DOHH2 (cell line): ENCODE data around the gene ZMIZ1.

ENCODE experiments used
- H3F3A ChIP-seq: fragments of 200-600 bp; sonication (generic), shearing (Covaris generic); 2 replicates; pipeline ENCODE4 v1.6.0; 2016; ENCODE audit warnings: antibody characterized with exemption, mild to moderate bottlenecking; ENCODE audit not compliant: control insufficient read depth, insufficient read depth
- H3K27ac ChIP-seq: fragments of 200-600 bp; sonication (generic); 2 replicates; pipeline ENCODE4 v1.5.1; 2014; ENCODE audit warnings: low read depth, mild to moderate bottlenecking, low read length, moderate library complexity
- H3K27me3 ChIP-seq: fragments of 200-600 bp; sonication (generic); 2 replicates; pipeline ENCODE4 v1.6.1; 2014; ENCODE audit warnings: mild to moderate bottlenecking, low read length, mixed read lengths; ENCODE audit not compliant: control insufficient read depth
- H3K36me3 ChIP-seq: fragments of 200-600 bp; sonication (generic); 2 replicates; pipeline ENCODE4 v1.6.1; 2014; ENCODE audit warnings: mild to moderate bottlenecking, low read length, moderate library complexity, mixed read lengths; ENCODE audit not compliant: control insufficient read depth
- H3K4me1 ChIP-seq: fragments of 200-600 bp; sonication (generic); 2 replicates; pipeline ENCODE4 v1.6.1; 2014; ENCODE audit warnings: mild to moderate bottlenecking, low read length, mixed read lengths; ENCODE audit not compliant: control insufficient read depth
- H3K4me2 ChIP-seq: fragments of 200-600 bp; sonication (generic); 2 replicates; pipeline ENCODE4 v1.6.0; 2014; ENCODE audit warnings: mild to moderate bottlenecking, low read length, moderate library complexity
- H3K4me3 ChIP-seq: fragments of 200-600 bp; sonication (generic); 2 replicates; pipeline ENCODE4 v1.5.1; 2014; ENCODE audit warnings: mild to moderate bottlenecking, low read length, mixed read lengths
- H3K79me2 ChIP-seq: fragments of 200-600 bp; sonication (generic); 2 replicates; pipeline ENCODE4 v1.6.1; 2014; ENCODE audit warnings: mild to moderate bottlenecking, low read length, mixed read lengths; ENCODE audit not compliant: control insufficient read depth
- H3K9me2 ChIP-seq: fragments of 200-600 bp; sonication (generic); replicated peaks from 2 replicates; pipeline ENCODE4 v1.6.1; 2014; ENCODE audit warnings: mild to moderate bottlenecking, low read length, mixed read lengths; ENCODE audit not compliant: control insufficient read depth
- H3K9me3 ChIP-seq: fragments of 200-600 bp; sonication (generic); 2 replicates; pipeline ENCODE4 v1.6.1; 2014; ENCODE audit warnings: antibody characterized with exemption, low read length, mixed read lengths; ENCODE audit not compliant: control insufficient read depth, insufficient read depth
- H4K20me1 ChIP-seq: fragments of 200-600 bp; sonication (generic); 2 replicates; pipeline ENCODE4 v1.6.0; 2014; ENCODE audit warnings: low read depth, mild to moderate bottlenecking, antibody characterized with exemption, low read length, moderate library complexity; ENCODE audit not compliant: control insufficient read depth, insufficient read depth
- EZH2phosphoT487 ChIP-seq: fragments of 200-600 bp; sonication (generic); IDR thresholded peaks from 2 replicates; pipeline ENCODE4 v1.6.1; 2017; ENCODE audit warnings: borderline replicate concordance, mild to moderate bottlenecking, antibody characterized with exemption, low read length, moderate library complexity, mixed read lengths
- TF ChIP-seq, protein P1 (sequence below): fragments of 200-600 bp; sonication (generic); IDR thresholded peaks from one replicate; pipeline ENCODE4 v1.5.1; 2014; ENCODE audit warnings: antibody characterized with exemption, mild to moderate bottlenecking, low read depth, low read length; ENCODE audit not compliant: poor library complexity, severe bottlenecking

ZMIZ1 gene

DNA sequence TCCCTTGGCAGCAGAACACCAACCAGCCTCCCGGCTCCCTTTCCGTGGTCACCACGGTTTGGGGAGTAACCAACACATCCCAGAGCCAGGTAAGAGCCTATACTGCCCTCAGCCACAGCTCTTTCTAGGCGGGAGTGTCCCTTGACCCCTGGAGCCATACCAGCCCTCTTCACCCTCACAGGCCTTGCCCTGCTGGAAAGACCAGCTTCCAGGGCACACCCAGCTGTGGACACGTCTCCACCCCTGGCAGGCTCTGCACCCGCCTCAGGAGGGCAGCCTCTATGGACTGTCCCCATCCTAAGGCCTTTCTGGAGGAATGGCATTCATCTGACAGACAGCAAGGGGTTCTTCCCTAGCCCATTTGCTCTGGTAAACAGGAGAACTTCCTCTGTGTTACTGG, 221.0 kb downstream of the ZMIZ1 start:
- H3K79me2 ChIP-seq, result peaks cover 9% of the 10 kb centered on the region
- TF ChIP-seq, protein P1, sequence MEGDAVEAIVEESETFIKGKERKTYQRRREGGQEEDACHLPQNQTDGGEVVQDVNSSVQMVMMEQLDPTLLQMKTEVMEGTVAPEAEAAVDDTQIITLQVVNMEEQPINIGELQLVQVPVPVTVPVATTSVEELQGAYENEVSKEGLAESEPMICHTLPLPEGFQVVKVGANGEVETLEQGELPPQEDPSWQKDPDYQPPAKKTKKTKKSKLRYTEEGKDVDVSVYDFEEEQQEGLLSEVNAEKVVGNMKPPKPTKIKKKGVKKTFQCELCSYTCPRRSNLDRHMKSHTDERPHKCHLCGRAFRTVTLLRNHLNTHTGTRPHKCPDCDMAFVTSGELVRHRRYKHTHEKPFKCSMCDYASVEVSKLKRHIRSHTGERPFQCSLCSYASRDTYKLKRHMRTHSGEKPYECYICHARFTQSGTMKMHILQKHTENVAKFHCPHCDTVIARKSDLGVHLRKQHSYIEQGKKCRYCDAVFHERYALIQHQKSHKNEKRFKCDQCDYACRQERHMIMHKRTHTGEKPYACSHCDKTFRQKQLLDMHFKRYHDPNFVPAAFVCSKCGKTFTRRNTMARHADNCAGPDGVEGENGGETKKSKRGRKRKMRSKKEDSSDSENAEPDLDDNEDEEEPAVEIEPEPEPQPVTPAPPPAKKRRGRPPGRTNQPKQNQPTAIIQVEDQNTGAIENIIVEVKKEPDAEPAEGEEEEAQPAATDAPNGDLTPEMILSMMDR, result no peak
- no peak for TF ChIP-seq EZH2phosphoT487
- peaks cover 26% of the 10 kb centered on the region for H3K4me1 ChIP-seq
- no peak overlapping the region for H3K4me2 ChIP-seq
- peaks cover 22% of the 10 kb centered on the region for H3K36me3 ChIP-seq
- no peaks in the 10 kb centered on the region for H4K20me1 ChIP-seq
- H3F3A ChIP-seq, result peaks cover 11% of the 10 kb centered on the region
- no peak overlapping the region for H3K4me3 ChIP-seq
- no peaks in the 10 kb centered on the region for H3K27me3 ChIP-seq
- no peaks in the 10 kb centered on the region for H3K9me2 ChIP-seq
- no peaks in the 10 kb centered on the region for H3K9me3 ChIP-seq
- no peak overlapping the region for H3K27ac ChIP-seq

DNA sequence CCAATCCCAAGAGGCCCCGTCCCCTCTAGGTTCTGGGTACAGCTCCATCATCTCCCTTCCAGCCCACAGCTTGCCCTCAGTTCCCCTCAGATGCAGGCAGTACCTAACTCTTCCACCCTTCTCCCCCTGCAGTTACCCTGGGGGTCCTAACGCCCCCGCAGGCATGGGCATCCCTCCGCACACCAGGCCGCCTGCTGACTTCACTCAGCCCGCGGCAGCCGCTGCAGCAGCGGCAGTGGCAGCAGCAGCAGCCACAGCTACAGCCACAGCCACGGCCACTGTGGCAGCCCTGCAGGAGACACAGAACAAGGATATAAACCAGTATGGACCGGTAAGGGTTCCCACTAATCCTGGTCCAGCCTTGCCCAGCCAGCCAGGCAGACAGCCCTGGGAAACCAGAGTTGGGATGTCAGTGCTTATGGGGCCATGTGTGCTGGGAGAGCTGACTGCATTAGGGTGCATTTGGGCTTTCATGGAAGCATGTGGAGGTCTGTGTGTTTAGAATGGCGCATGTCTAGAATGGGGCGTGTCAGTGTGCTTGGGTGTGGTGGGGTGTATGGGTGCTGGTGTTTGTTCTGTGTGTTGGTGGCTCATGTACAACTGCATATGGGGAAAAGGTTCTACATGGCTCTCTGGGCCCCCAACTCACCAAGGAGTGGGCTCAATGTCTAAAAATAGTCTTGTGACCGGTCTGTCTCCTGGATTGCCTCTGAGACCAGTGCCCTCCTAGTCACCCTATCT, 223.4 kb downstream of the ZMIZ1 start:
- peaks cover 2% of the 10 kb centered on the region for H3K4me1 ChIP-seq
- no peaks in the 10 kb centered on the region for H4K20me1 ChIP-seq
- no peaks in the 10 kb centered on the region for H3K9me2 ChIP-seq
- no peak overlapping the region for H3K4me3 ChIP-seq
- no peak overlapping the region for H3K27ac ChIP-seq
- H3K4me2 ChIP-seq, result no peak overlapping the region
- no peaks in the 10 kb centered on the region for H3K27me3 ChIP-seq
- TF ChIP-seq, protein P1, result no peak
- TF ChIP-seq EZH2phosphoT487, result no peak
- H3F3A ChIP-seq, result no peaks in the 10 kb centered on the region
- H3K36me3 ChIP-seq, result peaks cover 24% of the 10 kb centered on the region
- no peaks in the 10 kb centered on the region for H3K9me3 ChIP-seq
- H3K79me2 ChIP-seq, result peaks cover 5% of the 10 kb centered on the region

DNA sequence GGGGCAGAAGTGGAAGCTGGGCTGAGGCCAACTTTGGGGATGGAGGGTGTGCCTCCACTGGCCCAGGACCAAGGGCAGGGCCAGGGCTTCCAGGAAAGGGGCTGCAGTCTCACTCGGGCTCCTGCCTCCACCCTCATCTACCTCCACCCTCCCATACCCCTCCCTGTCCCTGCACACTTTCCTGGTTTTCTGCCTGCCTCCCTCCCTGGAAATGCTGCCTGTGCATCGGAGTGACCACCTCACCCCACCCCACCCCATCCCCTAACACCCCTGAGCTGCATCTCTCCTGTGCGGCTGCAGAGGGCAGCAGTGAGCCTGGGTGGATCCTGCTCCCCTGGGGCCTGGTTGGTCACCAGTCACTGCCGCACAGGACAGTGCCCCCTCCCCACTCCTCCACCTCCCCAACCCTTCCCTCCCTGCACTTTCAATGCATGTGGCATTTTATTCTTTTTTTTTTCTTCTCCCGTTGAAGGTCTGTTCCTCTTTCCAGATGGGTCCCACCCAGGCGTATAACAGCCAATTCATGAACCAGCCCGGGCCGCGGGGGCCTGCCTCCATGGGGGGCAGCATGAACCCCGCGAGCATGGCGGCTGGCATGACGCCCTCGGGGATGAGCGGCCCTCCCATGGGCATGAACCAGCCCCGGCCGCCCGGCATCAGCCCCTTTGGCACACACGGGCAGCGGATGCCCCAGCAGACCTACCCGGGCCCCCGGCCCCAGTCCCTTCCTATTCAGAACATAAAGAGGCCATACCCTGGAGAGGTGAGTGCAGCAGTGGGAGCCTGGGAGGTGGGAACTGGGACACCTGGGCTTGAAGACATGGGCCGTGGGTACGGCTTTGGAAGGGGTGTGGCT, 224.4 kb downstream of the ZMIZ1 start:
- Histone ChIP-seq H3K79me2 (no peaks in the 10 kb centered on the region), H3K4me1 (no peaks in the 10 kb centered on the region), H3K4me2 (no peak overlapping the region), H3K4me3 (no peak overlapping the region), H3K27me3 (no peaks in the 10 kb centered on the region), H3K27ac (no peak overlapping the region), H3K36me3 (peaks cover 24% of the 10 kb centered on the region), H3F3A (no peaks in the 10 kb centered on the region), H3K9me2 (no peaks in the 10 kb centered on the region), H3K9me3 (no peaks in the 10 kb centered on the region), H4K20me1 (no peaks in the 10 kb centered on the region)
- no peak for TF ChIP-seq EZH2phosphoT487
- TF ChIP-seq, protein P1, result peak; percentile 53
